Stimulated activated CD8-positive, alpha-beta memory T cell treated with anti-CD3 and anti-CD28 coated beads, Interleukin-12 subunit alpha, Interleukin-12 subunit beta, amount 100 ng/mL, for 24 hours (primary cell): ENCODE results near the gene URB1.

Experiments used
- DNase-seq: peaks from one replicate; pipeline ENCODE4 v3.0.0-alpha.2; 2020; ENCODE audit errors: extremely low read depth

The URB1 gene

DNA sequence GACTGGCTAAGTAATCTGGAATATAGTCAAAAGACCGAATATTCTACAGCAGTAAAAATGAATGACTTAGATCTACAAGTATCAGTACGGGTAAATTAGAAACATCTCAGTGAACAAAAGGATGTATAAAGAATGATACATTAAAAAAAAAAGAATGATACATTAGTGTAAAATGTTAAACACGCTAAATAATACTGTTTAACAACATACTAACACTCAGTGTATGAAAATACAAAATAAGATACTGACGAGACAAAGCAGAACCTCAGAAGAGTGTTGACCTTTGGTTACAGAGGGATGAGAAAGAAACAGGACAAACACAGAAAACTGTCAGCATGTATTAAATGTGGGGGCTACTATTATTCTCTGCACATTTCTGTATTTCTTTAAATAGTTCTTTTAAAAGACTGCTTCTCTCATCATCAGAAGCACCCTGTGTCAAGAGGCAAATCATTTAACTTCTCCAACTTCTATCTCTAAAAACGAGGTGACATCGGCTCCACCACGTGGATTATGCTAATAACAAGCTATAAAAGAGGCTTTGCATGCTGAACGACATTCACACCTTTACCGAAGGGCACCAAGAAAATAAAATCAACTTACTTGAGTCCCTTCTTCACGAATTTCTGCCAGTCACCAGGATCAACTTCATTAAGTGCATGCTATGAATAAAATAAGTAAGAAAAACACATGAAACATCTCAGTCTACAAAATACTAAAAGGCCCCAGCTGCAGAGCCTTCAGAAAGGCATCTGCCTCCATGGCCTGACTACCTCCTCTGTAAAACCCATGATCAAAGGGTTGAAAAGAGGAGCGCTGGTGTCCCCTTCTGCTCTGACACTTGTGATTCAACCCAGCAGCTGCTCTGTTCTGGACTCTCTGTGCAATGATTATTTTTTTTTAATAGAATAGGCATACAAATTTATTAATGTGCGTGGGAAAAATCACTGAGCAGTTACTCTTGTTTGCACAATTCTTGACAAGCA lies 51.7 kb downstream of the URB1 start:
- no peak for DNase-seq

DNA sequence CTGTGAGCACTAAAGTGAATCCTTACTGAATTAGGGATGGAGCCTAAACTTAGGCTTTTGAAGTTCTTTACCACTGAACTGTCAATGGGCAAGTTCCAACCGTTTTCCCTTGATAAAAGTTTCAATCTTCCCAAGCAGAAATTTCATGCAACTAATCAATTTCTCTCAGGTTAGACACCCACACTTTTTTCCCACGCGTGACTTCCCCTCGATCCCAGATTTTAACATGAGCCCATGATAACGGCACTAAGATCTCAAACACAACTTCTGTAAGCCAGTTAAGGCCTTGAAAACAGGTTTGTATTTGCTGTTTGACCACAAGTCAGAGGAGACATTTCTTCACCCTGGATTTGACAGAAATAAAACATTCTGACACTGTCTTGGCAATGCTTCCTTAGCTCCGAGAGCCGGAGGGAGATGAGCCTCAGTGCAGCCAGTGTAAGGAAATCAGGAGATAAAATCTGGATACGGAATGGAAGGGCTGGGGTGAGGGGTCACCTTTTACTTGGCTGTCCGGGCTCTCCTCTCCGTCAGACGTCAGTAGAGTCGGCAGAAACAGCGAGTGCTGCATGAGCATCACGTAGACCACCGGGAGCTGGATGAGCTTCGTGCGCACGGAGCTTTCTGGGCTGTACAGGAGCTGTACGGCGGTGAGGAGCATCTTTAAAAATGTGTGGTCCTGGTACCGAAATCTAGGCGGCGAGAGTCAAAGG lies 54.4 kb downstream of the URB1 start:
- no peak for DNase-seq

- DNase-seq: no peak
Observed at GRCh38 chr21:32337206-32337605, 55.6 kb downstream of the URB1 start.

- no peak for DNase-seq
Observed at GRCh38 chr21:32336711-32337110, 56.1 kb downstream of the URB1 start.

GRCh38 chr21:32335601-32336575 lies 56.9 kb downstream of the URB1 start:
- no peak for DNase-seq

GRCh38 chr21:32334980-32335531 lies 57.8 kb downstream of the URB1 start:
- no peak for DNase-seq

DNA sequence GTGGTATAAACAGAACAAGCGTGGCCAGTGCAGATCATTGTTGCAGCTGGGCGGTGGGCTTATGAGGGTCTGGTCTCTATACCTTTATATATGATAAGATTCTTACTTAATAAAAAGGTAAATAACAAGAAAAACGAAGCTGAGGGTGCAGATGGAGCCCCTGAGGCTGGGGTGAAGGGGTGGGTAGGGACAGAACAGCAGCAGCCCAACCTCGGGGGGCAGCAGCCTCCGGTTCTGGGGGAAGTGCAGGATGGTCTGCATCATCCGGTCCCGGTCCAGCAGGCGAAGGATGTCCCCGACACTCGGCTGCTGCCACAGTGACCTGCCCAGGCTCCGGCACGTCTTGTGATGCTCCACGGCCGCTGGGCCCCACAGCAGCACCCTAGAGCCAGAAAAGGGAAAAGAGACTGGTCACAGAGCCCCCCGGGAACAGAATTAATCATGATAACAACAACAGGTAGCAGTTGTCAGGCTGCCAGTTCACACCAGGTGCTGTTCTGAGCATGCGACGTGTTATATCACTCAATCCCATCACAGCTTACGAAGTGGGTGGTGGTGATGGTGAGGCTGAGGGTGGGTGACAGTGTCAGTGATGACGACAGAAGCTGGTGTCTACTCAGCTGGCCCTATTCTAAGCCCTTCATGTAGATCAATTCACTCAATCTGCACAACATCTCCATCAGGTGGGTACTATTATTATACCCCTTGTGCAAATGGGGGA lies 58.7 kb downstream of the URB1 start:
- DNase-seq: no peak

- DNase-seq: no peak
Observed at GRCh38 chr21:32332463-32332951, 60.3 kb downstream of the URB1 start.

GRCh38 chr21:32331444-32332305 lies 61.1 kb downstream of the URB1 start:
- DNase-seq: no peak

- DNase-seq: no peak
Observed at GRCh38 chr21:32330784-32331311, 62.0 kb downstream of the URB1 start.

DNA sequence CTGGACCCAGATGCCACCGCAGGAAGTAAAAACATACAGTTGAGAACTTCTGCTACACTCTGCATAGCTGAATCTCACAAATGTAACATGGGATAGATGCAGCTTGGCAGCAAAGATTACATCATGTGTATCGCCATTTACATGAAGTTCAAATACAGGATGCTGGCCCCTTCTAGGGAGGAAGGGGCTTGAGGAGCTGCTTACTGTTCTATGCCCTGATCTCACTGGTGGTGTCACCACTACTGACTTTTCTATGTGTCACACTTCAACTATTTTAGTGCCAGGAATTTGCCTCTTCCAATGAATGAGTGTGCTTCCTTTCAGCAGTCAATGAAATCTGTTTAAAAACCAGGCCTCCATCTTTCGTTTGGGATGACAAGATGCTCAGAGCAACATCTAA lies 63.0 kb downstream of the URB1 start:
- no peak for DNase-seq

DNA sequence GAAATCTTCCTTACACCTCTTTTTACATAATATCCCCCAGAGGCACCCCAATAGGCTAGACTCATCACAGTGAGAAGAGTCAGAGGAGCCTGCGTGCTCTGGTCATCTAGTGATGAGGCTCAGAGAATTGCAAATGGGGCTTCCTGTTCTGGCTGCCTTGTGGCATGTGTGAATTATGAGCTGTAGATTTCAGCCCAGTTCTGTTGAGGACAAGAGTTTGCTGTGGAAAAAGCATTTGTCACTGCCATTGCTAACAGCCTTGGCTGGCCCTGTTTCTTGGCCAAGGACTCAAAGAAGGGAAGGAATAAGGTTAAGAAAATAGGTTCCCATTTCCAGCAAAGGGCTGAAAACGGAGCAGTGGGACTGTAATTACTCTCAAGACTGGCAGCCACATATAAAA lies 63.5 kb downstream of the URB1 start:
- DNase-seq: no peak

GRCh38 chr21:32328595-32328994 lies 64.2 kb downstream of the URB1 start:
- DNase-seq: no peak

- no peak for DNase-seq
Observed at GRCh38 chr21:32325706-32326105, 67.1 kb downstream of the URB1 start.

GRCh38 chr21:32322676-32323075 lies 70.1 kb downstream of the URB1 start:
- no peak for DNase-seq

- no peak for DNase-seq
Observed at GRCh38 chr21:32322103-32322502, 70.7 kb downstream of the URB1 start.

GRCh38 chr21:32321480-32321879 lies 71.3 kb downstream of the URB1 start:
- no peak for DNase-seq

GRCh38 chr21:32320726-32321125 lies 72.1 kb downstream of the URB1 start:
- DNase-seq: no peak

- DNase-seq: no peak
Observed at GRCh38 chr21:32320059-32320458, 72.8 kb downstream of the URB1 start.
